T-helper 22 cell (primary cell): ENCODE data around the gene NEMP2.

Experiments
- DNase-seq: peaks from one replicate; pipeline ENCODE4 v3.0.0-alpha.2; 2020; ENCODE audit warnings: low read depth

Gene NEMP2

DNA sequence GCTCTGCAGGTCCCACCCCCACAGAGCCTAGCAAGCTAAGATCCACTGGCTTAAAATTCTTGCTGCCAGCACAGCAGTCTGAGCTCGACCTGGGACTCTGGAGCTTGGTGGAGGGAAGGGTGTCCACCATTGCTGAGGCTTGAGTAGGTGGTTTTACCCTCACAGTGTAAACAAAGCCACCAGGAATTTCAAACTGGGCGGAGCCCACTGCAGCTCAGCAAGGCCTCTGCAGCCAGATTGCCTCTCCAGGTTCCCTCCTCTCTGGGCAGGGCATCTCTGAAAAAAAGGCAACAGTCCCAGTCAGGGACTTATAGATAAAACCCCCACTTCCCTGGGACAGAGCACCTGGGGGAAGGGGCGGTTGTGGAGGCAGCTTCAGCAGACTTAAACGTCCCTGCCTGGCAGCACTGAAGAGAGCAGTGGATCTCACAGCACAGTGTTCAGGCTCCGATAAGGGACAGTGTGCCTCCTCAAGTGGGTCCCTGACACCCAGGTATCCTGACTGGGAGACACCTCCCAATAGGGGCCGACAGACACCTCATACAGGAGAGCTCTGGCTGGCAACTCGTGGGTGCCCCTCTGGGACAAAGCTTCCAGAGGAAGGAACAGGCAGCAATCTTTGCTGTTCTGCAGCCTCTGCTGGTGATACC lies 20.0 kb upstream of the NEMP2 start:
- DNase-seq: no peak

DNA sequence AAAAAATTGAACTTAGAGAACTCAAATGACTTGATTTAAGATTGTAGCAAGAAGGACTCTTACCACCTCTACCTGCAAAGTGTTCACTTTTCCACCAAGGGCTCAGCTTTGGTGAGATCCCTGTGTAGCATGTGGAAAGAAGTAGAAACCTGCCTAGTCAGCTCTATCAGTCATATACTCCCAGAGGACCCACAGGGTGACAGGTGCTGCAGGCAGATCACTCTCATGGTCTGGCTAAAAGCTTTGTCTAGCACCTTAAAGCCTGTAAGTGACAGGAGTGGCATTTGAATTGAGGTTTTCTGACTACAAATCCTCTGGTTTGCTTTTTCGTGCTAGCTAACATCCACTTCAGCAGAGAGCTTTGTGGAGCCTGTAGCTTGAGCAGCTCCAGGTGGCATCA lies 18.7 kb upstream of the NEMP2 start:
- no peak for DNase-seq

DNA sequence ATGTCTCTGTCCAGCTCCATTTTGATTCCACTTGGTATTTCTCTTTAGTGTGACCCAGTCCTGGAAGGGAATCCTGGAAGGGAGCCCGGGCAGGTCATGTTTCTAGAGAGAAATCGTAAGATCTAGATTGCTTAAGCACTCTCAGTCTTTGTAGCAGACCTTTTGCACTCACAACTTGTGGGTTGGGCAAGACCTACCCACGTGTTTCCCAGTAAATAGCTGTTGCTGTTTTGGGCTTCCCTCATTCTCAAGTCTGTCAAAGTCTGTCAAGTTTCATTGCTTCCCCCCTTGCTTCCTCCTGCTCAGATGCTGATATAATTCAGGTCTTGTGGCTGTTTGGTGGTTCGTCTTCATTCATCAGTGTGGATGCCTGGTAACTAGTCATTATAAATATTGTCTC lies 17.4 kb upstream of the NEMP2 start:
- DNase-seq: no peak

DNA sequence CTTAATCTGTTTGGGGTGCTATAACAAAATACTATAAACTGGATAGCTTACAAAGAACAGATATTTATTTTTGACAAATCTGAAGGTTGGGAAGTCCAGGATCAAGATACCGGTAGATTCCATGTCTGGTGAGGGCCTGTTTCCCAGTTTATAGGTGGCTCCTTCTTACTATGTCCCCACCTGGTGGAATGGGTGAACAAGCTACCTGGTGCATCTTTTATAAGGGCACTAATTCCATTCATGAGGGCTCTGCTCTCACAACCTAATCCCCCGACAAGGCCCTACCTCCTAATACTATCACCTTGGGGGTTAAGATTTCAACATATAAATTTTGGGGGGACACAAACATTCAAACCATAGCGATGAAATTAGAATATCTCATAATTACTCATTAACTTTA lies 15.6 kb upstream of the NEMP2 start:
- no peak for DNase-seq

DNA sequence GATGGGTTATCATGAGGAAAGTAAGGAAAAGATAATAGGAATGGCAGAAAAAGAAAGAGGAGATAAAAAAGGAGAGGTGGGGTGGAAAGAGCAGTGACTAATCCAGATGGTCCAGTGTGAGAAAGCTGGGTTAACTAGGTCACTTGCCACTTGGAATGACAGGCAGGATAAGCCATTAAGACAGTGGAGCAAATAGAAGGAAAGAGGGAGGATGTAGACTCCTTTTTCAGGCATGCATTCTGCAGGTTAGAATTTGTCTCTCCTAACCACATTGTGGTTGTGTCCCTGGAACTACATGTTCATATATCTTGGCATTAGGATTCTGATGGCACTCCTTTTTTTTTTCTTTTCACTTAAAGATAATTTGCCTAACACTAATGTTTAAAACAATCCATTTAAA lies 13.4 kb upstream of the NEMP2 start:
- no peak for DNase-seq

DNA sequence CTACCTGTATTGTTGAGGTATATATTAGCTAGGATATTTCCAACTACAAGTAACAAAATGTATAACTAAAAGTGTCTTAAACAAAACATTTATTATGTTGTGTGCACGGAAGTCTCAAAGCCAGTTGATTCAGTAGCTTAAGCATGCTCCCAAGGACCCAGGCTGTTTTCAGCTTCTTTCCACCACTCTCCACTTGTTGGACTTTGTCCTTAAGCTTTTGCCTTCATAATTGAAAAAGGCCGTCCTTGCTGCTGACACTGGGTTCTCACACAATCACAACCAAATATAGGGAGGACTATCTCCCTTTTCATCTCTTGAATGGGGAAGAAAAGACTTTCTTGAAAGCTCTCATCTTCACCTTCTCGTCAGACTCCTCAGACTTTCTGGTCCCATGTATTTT lies 12.2 kb upstream of the NEMP2 start:
- DNase-seq: no peak

DNA sequence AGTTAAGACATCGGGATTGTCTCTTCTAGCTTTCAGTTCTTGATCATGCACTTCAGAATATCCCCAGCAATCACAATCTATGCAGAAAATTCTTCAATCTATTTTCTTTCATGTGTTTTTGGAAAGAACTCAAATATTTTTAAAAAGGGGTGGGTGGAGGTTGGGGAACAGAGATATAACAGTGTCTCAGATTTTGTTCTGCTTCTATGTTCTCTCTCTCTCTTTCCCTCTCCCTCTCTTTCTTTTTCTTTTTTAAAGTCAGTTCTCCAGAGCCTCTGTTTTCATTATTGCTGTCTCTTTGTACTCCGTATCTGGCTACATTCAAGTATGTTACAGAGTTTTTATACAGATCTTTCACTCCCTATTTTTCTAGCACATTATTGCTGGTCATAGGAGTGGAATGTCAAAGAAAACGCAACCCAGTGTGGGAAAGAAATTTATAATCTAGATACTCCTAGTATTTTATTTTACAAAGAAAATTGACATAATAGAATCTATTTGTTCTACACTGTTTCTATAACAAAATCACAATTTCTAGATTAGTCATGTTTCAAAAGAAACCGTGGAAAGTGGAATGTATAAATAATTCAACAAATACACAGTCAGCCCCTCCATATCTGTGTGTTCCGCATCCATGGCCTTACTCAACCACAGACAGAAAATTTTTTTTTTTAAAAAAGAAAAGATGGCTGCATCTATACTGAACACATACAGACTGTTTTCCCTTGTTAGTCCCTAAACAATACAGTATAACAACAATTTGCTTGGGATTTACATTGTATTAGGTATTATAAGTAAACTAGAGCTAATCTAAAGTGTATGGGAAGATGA lies 11.2 kb upstream of the NEMP2 start:
- no peak for DNase-seq

DNA sequence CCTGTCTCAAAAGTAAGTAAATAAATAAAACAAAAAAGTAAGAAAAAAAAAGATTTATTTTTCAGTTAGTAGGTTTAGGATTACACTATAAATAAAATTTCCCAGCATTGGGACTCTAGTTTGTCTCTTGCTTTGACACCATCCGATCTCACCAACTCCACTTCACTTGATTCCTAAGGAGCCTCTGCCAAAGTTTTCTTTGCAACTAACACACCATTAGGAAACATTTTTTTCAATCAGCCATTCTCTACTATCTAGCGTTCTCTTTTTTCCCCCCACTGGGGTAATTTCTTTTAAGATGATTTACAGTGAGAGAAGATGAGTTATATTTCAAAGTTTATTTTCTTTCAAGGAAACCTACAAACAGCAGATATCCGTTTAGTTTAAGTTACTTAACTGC lies 10.6 kb upstream of the NEMP2 start:
- DNase-seq: no peak

DNA sequence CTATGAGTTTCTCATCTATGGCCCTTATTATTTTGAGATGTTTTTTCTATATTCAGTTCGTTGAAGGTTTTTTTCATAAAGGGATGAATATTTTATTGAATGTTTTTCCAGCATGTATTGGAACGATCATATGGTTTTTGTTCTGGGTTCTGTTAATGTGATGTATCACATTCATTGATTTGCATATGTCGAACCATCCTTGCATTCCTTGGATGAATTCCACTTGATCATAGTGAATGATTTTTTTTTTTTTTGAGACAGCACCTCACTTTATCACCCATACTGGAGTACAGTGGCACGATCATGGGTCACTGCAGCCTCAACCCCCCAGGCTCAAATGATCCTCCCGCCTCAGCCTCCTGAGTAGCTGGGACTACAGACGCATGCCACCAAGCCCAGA lies 5.5 kb upstream of the NEMP2 start:
- DNase-seq: no peak

DNA sequence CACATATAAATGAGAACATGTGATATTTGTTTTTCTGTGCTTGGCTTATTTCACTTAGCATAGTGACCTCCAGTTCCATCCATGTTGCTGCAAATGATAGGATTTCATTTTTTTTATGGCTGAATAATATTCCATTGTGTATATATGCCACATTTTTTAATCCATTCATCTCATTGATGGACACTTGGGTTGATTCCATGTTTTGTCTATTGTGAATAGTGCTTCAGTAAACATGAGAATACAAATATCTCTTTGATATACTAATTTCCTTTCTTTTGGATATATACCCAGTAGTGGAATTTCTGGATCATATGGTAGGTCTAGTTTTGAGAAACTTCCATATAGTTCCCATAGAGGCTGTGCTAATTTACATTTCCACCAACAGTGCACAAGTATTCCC lies 3.7 kb upstream of the NEMP2 start:
- no peak for DNase-seq

DNA sequence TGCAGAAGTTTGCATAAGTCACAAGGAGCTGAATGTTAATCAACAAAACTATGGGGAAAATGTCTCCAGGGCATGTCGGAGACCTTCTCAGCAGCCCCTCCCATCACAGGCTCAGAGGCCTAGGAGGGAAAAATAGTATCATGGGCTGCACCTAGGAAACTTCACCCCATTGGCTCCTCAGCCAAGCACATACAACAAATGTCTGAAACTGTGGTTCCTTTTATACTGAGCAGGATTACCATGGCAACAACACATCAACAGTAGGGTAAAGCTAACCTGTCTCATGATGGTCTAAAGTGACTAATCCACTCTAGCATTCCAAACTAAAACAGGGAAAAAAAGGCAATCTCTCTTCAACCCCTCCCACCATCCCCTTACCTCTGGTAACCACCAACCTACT lies 3.2 kb upstream of the NEMP2 start:
- peak; percentile 4 for DNase-seq

DNA sequence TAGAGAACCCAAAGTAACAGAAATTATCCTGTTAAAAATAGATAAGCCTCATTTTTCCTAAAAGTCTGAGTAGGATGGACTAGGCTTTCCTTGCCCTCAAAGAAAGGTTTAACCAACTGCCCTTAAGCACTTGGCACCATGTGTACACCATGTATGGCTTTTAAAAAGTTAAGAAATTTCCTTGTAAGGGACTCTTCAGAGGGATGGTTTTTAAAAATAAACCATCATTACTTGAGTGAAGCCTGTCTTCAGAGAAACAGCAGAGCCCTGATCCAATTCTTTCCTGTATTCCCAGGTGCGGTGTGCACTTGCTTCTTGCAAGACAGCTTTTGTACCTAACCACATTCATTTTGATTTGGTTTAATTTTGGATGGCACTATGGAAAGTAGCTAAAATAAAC lies 1.1 kb upstream of the NEMP2 start:
- DNase-seq: no peak

DNA sequence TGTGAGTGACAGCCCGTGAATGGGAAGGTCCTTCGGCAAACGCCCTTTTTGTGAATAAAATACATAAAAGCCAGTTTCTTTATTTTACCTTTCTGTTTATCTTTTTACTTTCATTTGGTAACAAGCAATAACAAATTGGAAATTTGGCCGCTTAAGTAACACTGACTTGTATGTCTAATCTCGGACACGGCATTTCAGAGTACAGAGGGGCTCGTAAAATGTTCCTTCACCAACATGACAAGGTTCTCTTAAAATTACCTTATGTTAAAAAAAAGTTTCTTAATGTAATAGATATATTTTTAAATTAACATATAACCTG lies 558 bp upstream of the NEMP2 start:
- DNase-seq: no peak

DNA sequence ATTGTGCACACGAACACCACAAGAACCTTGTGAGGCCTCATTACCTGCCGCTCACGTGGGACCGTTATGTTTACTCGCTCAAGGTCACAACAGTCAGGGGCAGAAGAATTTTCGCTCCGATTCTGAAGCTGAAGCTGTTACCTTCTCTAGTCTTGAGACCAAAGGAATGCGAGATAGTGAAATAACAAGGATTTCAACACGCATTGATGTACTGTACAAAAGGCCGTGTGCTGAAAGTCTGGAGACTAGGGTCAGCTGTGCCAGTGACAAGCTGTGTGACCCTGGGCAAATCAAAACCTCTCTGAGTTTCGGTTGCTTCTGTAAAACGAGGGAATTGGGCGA lies 583 bp downstream of the NEMP2 start:
- peak; percentile 29 for DNase-seq

DNA sequence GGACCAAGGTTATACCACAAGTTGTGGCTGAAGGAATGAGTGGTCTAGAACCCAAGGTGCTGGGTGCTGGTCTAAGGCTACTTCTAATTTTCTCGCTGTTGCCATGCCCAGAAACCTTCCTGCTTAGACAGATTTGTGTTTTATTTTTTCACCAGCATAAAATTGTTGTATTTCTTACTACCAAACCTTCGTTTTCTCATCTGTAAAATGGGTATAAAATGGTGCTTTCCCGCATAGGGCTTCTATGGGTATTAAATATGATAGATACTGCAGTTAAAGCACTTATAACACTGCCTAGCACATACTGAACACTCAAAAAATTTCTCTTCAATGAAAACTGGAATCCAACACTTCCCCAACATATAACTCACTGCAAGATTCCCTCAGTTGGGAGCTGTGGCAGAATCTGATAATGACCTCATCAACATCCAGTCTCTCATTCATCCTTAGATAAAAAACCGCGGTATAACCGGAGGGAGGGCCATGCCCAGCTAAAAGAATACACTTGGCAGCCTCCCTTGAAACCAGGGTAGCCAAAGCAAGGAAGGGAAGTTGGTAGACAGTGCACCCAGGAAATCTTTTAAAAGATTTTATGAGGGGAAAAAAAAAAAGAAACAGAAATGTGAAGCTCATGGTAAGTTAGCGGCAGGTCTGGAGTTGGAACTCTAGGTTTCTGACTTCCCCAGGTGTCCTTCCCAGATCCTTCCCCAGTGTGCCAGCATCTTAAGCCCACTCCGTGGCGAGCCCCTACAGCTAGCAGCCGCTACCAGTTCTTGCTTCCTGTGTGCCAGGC lies 1.2 kb downstream of the NEMP2 start:
- no peak for DNase-seq

DNA sequence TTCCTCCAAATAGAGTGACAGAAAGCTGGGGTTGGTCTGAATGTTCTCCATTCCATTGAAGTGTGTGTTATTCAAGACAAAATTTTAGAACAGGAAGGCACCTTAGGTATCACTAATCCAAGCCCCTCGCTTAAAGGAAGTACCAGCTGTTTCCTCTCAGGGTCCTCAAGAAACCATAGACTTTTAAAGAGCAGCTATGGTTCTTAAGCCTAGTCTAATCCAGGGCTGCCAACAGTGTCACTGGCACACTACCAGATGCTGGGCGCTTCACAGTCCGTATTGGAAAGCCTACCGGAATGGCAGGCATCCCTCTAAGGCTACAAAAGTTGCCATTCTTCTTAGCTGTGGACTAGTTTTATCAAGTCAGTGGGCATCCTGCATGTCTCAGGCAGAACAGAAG lies 1.9 kb downstream of the NEMP2 start:
- DNase-seq: no peak

DNA sequence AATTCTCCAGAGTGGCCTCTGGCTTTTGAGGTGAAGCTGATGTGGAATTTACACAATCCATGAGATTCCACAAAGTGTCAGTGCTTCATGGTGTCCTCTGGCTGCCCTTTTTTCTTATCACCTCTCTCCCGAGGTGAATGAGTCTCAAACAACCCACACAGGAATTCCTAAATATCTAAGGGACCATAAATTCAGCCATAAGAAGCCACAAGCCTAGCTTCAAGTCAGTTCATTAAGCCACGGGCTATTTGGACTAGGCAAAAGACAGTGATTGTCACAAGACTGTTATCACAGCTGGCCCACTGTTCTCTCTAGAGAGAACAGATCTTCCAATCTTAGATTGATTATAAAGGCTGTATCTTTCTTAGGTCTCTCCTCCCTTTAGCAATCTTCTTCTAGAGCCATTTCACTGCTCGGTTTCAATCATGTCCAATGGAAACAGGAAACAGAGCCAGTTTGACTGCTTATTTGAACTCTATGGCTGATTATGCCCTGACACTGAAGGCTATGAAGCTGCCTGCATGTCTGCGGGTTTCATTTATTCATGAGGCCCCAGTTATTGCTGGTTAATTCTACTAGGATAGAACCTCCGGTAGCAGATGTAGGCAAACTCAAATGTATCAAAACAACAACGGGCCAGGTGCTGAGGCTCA lies 4.1 kb downstream of the NEMP2 start:
- DNase-seq: no peak

DNA sequence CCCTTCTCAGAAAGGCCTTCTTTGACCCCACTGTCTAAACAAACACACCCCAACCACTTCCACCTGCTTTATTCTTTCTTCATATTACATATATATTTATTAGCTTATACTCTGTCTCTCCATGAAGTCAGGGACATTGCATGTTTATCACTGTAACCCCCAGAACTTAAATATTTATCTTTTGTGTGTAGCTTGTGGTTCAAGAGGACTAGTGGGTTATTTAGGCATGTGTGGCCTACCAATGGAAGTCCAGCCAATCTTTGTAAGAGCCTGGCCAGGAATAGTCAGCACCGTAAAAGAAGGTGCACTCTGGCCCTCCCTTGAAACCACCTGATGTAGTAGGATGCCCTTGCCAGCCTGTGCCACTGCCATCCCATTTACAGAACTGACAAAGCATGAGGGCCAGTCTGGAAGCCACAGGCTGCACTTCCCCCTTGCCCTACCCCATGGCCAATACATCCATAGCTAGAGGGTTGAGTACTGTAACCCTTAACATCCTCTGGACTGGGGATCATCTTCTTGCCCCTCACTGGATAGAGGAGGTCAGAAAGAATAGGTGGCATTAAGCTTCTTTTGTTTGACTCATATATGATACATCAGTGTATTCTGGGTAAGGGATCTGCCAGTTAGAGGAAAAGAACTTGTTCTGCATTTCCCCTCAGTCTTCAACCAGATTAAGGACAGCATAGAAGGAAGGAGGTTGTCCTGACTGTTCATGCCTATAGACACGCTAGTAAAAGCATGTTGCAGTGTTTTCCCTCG lies 4.9 kb downstream of the NEMP2 start:
- no peak for DNase-seq

DNA sequence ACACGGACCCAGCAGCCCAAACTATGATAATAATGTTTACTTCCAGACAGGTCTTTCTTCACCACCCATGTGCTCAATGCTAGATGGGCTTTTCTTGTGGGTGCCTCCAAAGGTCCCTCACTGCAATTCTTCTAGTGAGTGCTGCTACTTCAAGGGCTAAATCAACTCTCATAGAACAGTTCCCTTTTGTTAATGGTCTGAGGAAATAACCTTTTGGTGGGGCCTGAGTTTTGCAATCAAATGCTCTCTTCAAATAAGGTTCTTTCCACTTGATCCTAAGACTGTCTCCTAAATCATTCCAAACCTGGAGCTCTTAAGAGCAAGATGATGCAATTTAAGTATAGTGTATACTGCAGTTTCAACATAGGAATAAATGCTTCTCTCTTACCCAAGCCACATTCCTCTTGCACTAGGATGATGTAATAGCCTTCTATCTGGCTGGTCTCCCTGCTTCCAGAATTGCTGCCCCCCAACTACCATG lies 6.0 kb downstream of the NEMP2 start:
- no peak for DNase-seq

DNA sequence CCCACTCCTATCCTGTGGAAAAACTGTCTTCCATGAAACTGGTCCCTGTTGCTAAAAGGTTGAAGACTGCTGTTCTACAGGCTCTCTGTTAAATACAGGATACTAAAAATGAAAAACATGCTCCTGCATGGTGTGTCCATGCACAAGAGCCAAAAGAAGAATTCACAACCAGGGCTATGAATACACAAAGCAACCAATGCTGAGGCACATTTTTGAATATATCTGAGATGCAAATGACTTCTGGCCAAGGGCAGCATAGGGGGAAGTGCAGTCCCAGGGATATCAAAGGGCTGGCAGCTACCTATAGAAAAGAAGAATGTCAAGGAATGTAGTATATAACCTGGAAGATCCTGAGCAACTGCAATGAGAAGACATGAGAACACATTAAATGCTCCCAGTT lies 6.6 kb downstream of the NEMP2 start:
- no peak for DNase-seq

DNA sequence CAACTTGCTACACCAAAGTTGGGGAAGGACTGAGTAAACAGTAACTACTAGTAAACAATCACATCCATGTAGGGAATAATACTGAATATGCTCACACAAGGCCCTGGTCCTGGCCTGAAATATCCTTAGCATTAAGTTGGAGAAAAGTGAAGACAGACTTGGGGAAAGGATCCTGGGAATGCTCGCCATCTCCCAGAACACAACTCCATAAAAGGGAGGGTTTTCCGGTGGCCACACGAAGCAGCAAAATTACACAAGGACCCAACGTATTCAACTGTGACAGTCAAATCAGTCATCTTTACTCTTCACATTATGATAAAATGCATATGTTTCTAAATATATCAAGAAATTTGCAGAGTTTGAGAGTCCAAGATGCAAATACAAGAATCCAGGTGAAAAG lies 7.3 kb downstream of the NEMP2 start:
- no peak for DNase-seq
